ENCODE data around the gene SPATS1. TPM values are rescaled to one million over a fixed set of nuclear protein-coding genes. Genes with fewer than 3 reads are reported as not detected.

The SPATS1 gene
- total and polyA plus RNA-seq, 2 of the 13 experiments (the other 11 are each of a cell fraction or from before 2014, with no cell fraction given) = not detected

GRCh38 chr6:44387346-44388134, 45.1 kb downstream of the SPATS1 start, which contains the start of gene CDC5L (continued):
- TF ChIP-seq ZBTB40 (IDR thresholded peaks at IDR 0.05) (no peak), ZBTB40 (CRISPR knock-in tag; IDR thresholded peaks at IDR 0.05) (peak; percentile 86), IRF2 (CRISPR knock-in tag; IDR thresholded peaks at IDR 0.05) (peak; percentile 88), ZFP36L2 (CRISPR knock-in tag; IDR thresholded peaks at IDR 0.05) (0 out of 2 replicates have a peak, but pooled peaks have one; percentile 62), ZNF136 (CRISPR knock-in tag; IDR thresholded peaks at IDR 0.05; ENCODE audit: low read depth) (0 out of 2 replicates have a peak, but pooled peaks have one; percentile 72), FOXJ3 (CRISPR knock-in tag; IDR thresholded peaks at IDR 0.05; ENCODE audit: borderline replicate concordance) (no peak; the same call in 1 of the 2 replicates), ZSCAN29 (CRISPR knock-in tag; conservative IDR thresholded peaks at IDR 0.05) (no peak), ZNF430 (CRISPR knock-in tag; IDR thresholded peaks at IDR 0.05) (peak; percentile 86; the same call in 1 of the 2 replicates), ZBTB39 (CRISPR knock-in tag; IDR thresholded peaks at IDR 0.05) (peak; percentile 85; the same call in 1 of the 2 replicates)
- TF ChIP-seq, protein P1, sequence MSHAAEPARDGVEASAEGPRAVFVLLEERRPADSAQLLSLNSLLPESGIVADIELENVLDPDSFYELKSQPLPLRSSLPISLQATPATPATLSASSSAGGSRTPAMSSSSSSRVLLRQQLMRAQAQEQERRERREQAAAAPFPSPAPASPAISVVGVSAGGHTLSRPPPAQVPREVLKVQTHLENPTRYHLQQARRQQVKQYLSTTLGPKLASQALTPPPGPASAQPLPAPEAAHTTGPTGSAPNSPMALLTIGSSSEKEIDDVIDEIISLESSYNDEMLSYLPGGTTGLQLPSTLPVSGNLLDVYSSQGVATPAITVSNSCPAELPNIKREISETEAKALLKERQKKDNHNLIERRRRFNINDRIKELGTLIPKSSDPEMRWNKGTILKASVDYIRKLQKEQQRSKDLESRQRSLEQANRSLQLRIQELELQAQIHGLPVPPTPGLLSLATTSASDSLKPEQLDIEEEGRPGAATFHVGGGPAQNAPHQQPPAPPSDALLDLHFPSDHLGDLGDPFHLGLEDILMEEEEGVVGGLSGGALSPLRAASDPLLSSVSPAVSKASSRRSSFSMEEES (CRISPR knock-in tag; IDR thresholded peaks at IDR 0.05) = 0 out of 2 replicates have a peak, but pooled peaks have one; percentile 40
- TF ChIP-seq, protein P2, sequence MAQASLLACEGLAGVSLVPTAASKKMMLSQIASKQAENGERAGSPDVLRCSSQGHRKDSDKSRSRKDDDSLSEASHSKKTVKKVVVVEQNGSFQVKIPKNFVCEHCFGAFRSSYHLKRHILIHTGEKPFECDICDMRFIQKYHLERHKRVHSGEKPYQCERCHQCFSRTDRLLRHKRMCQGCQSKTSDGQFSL (CRISPR knock-in tag; IDR thresholded peaks at IDR 0.05) = peak; percentile 86

Measured in HepG2 (cell line).